RWPE1 (cell line): Measurements from ENCODE around the gene MFRP.

Experiments
- CTCF ChIA-PET: fragments of 350-600 bp; sonication (Branson Sonifier 250); formaldehyde crosslinking; extraction: SDS; loops from one replicate; lab custom pipeline; 2021; lab: Yijun Ruan, JAX
- POLR2A ChIA-PET: fragments of 400-600 bp; formaldehyde crosslinking; extraction: SDS; loops from one replicate; lab custom pipeline; 2020; ENCODE audit warnings: antibody characterized with exemption; ENCODE audit not compliant: low non-redundant PET; lab: Yijun Ruan, JAX
- DNase-seq: peaks from one replicate; pipeline ENCODE4 v3.0.0; 2012; ENCODE audit warnings: low spot score
- H3K27ac ChIP-seq: fragments of 450-650 bp; 2 replicates; pipeline ENCODE4 v1.5.1; 2017
- CTCF ChIP-seq: fragments of 450-650 bp; conservative IDR thresholded peaks from 2 replicates; pipeline ENCODE4 v1.5.1; 2017; ENCODE audit warnings: low read depth, mild to moderate bottlenecking

The MFRP gene

GRCh38 chr11:119377112-119377901 lies 30.8 kb upstream of the MFRP start:
- no peak for DNase-seq
- no peak for TF ChIP-seq CTCF

GRCh38 chr11:119376197-119376847 lies 29.8 kb upstream of the MFRP start:
- ChIA-PET POLR2A (interaction anchor here (0.6 kb wide), 1 partner anchor 42 kb away, joined by 3 read pairs; the partner anchor contains the start of gene RNF26), CTCF (interaction anchor here (0.6 to 7.6 kb wide), 6 partner anchors 19 to 704 kb away, joined by 3 to 77 read pairs (median 4); no protein-coding TSS in a partner anchor)
- no peak for DNase-seq
- TF ChIP-seq CTCF: no peak
- peak overlapping the region; percentile 100 for H3K27ac ChIP-seq

More at GRCh38 chr11:119377112-119377901, 30.8 kb upstream of the MFRP start:
- ChIA-PET CTCF (interaction anchor here (0.6 to 7.6 kb wide), 3 partner anchors 20 to 97 kb away, joined by 3 to 77 read pairs (median 3); no protein-coding TSS in a partner anchor), POLR2A (no interaction called here)
- peak overlapping the region; percentile 100 for H3K27ac ChIP-seq

- ChIA-PET CTCF (interaction anchor here (0.7 to 7.6 kb wide), 8 partner anchors 11 to 703 kb away, joined by 3 to 77 read pairs (median 6); partner anchors contain the start of gene MCAM), POLR2A (interaction anchor here (0.6 kb wide), 1 partner anchor 41 kb away, joined by 3 read pairs; the partner anchor contains the start of gene RNF26)
- TF ChIP-seq CTCF: no peak
- DNase-seq: no peak
- peak overlapping the region; percentile 100 for H3K27ac ChIP-seq
Observed at GRCh38 chr11:119375337-119376196, 29.1 kb upstream of the MFRP start.

GRCh38 chr11:119374632-119375336 lies 28.3 kb upstream of the MFRP start:
- TF ChIP-seq CTCF: no peak
- H3K27ac ChIP-seq: peak overlapping the region; percentile 100
- DNase-seq: no peak
- CTCF ChIA-PET: interaction anchor here (0.5 to 7.6 kb wide), 11 partner anchors 10 to 96 kb away, joined by 3 to 77 read pairs (median 4); partner anchors contain the start of gene MCAM
- POLR2A ChIA-PET: no interaction called here

- peak; percentile 88 for TF ChIP-seq CTCF
- POLR2A ChIA-PET: interaction anchor here (0.6 kb wide), 1 partner anchor 36 kb away, joined by 3 read pairs; no protein-coding TSS in a partner anchor
- peak overlapping the region; percentile 100 for H3K27ac ChIP-seq
- CTCF ChIA-PET: interaction anchor here (0.5 to 7.6 kb wide), 13 partner anchors 9 to 430 kb away, joined by 3 to 77 read pairs (median 4); partner anchors contain the start of gene MCAM
- peak; percentile 63 for DNase-seq
Observed at GRCh38 chr11:119373921-119374631, 27.6 kb upstream of the MFRP start.
